ENCODE data around the gene KNL1. TPM values are rescaled to one million over a fixed set of nuclear protein-coding genes. Genes with fewer than 3 reads are reported as not detected.
"Not testable (repeated sequence)": the region's sequence is repeated elsewhere in the genome, so short reads cannot be mapped to it uniquely, and the experiment has no call there.

The KNL1 gene
- total RNA-seq, 1 donor from 2014 or later, result 0.53 TPM

GRCh38 chr15:40564591-40565332 is 29.3 kb upstream of the KNL1 start, which contains the start of gene CCDC32:
Gene CCDC32, minus strand, starts transcription at chr15:40565042. Its CDS starts 2,027 bp downstream, at chr15:40563015.
- FAIRE-seq (peak; percentile 40), DNase-seq (ENCODE audit: low read depth) (peak; percentile 98)
- Histone ChIP-seq H3K4me3 (ENCODE audit: low read depth, low read length) (peak within 1 kb of the TSS; percentile 92), H3K36me3 (ENCODE audit: control insufficient read depth, insufficient read depth, low read length) (peaks cover 1% of the 10 kb centered on the region), H3K27me3 (ENCODE audit: control insufficient read depth, insufficient read depth, low read length) (no peaks in the 10 kb centered on the region)
- no peak for TF ChIP-seq CTCF (IDR thresholded peaks at IDR 0.05; ENCODE audit: insufficient read depth, low read length, severe bottlenecking)

- Histone ChIP-seq H3K36me3 (ENCODE audit: control insufficient read depth, insufficient read depth, low read length) (peaks cover 1% of the 10 kb centered on the region), H3K4me3 (ENCODE audit: low read depth, low read length) (peak overlapping the region; percentile 92), H3K27me3 (ENCODE audit: control insufficient read depth, insufficient read depth, low read length) (no peaks in the 10 kb centered on the region)
- DNase-seq (ENCODE audit: low read depth) (no peak), FAIRE-seq (no peak)
- TF ChIP-seq CTCF (IDR thresholded peaks at IDR 0.05; ENCODE audit: insufficient read depth, low read length, severe bottlenecking), result no peak
Measured at GRCh38 chr15:40565333-40566238, 28.5 kb upstream of the KNL1 start.

- H3K27me3 ChIP-seq (ENCODE audit: control insufficient read depth, insufficient read depth, low read length), result no peaks in the 10 kb centered on the region
- FAIRE-seq (no peak), DNase-seq (ENCODE audit: low read depth) (peak; percentile 21)
- H3K4me3 ChIP-seq (ENCODE audit: low read depth, low read length), result no peak overlapping the region
- peaks cover 2% of the 10 kb centered on the region for H3K36me3 ChIP-seq (ENCODE audit: control insufficient read depth, insufficient read depth, low read length)
- peak; percentile 21 for TF ChIP-seq CTCF (IDR thresholded peaks at IDR 0.05; ENCODE audit: insufficient read depth, low read length, severe bottlenecking)
Measured at GRCh38 chr15:40567111-40567510, 26.9 kb upstream of the KNL1 start.

- FAIRE-seq (no peak), DNase-seq (ENCODE audit: low read depth) (peak; percentile 79)
- peaks cover 10% of the 10 kb centered on the region for H3K36me3 ChIP-seq (ENCODE audit: control insufficient read depth, insufficient read depth, low read length)
- no peak for TF ChIP-seq CTCF (IDR thresholded peaks at IDR 0.05; ENCODE audit: insufficient read depth, low read length, severe bottlenecking)
- peak within 1 kb of the TSS; percentile 90 for H3K4me3 ChIP-seq (ENCODE audit: low read depth, low read length)
- H3K27me3 ChIP-seq (ENCODE audit: control insufficient read depth, insufficient read depth, low read length), result no peaks in the 10 kb centered on the region
Measured at GRCh38 chr15:40569129-40569953, 24.7 kb upstream of the KNL1 start, which contains the start of gene RPUSD2. Gene RPUSD2, plus strand, starts transcription at chr15:40569299. Its CDS starts 39 bp downstream, at chr15:40569338.

GRCh38 chr15:40575113-40575512 is 18.9 kb upstream of the KNL1 start:
- H3K4me3 ChIP-seq (ENCODE audit: low read depth, low read length), result no peak overlapping the region
- FAIRE-seq, result no peak
- no peaks in the 10 kb centered on the region for H3K27me3 ChIP-seq (ENCODE audit: control insufficient read depth, insufficient read depth, low read length)
- H3K36me3 ChIP-seq (ENCODE audit: control insufficient read depth, insufficient read depth, low read length), result peaks cover 10% of the 10 kb centered on the region
- no peak for TF ChIP-seq CTCF (IDR thresholded peaks at IDR 0.05; ENCODE audit: insufficient read depth, low read length, severe bottlenecking)
- no peak for DNase-seq (ENCODE audit: low read depth)

- not testable (repeated sequence) for FAIRE-seq; H3K36me3 ChIP-seq (ENCODE audit: control insufficient read depth, insufficient read depth, low read length); H3K27me3 ChIP-seq (ENCODE audit: control insufficient read depth, insufficient read depth, low read length); H3K4me3 ChIP-seq (ENCODE audit: low read depth, low read length); DNase-seq (ENCODE audit: low read depth)
Measured at GRCh38 chr15:40576914-40577313, 17.1 kb upstream of the KNL1 start.
